Measurements from ENCODE around the gene AK6. TPM values are rescaled to one million over a fixed set of nuclear protein-coding genes. Genes with fewer than 3 reads are reported as not detected.
"Not testable (repeated sequence)": the region's sequence is repeated elsewhere in the genome, so short reads cannot be mapped to it uniquely, and the experiment has no call there.

Gene AK6
- total RNA-seq, 1 donor from 2014 or later: 31.4 TPM

DNA sequence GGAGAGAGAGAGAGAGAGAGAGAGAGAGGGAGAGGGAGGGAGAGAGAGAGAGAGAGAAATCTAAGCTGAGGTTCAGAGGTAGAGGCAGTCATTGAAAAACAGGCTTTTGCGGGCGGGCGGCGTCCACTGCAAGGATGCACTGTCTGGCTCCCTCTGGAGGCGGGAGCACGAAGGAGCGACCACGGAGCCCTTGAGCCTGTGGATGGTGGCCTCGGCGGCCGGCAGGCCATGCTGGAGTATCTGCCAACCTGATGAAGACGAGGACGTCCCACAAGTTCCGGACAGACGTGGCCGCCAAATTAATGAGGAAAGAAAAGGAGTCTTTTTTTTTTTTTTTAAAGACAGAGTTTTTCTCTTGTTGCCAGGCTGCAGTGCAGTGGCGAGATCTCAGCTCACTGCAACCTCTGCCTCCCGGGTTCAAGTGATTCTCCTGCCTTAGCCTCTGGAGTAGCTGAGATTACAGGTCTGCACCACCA lies 34.5 kb downstream of the AK6 start:
- TF ChIP-seq, protein P1, sequence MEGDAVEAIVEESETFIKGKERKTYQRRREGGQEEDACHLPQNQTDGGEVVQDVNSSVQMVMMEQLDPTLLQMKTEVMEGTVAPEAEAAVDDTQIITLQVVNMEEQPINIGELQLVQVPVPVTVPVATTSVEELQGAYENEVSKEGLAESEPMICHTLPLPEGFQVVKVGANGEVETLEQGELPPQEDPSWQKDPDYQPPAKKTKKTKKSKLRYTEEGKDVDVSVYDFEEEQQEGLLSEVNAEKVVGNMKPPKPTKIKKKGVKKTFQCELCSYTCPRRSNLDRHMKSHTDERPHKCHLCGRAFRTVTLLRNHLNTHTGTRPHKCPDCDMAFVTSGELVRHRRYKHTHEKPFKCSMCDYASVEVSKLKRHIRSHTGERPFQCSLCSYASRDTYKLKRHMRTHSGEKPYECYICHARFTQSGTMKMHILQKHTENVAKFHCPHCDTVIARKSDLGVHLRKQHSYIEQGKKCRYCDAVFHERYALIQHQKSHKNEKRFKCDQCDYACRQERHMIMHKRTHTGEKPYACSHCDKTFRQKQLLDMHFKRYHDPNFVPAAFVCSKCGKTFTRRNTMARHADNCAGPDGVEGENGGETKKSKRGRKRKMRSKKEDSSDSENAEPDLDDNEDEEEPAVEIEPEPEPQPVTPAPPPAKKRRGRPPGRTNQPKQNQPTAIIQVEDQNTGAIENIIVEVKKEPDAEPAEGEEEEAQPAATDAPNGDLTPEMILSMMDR (IDR thresholded peaks at IDR 0.05): peak; percentile 75
- intact Hi-C loops (cut with DNase I): no loop called here
- H3K4me1 ChIP-seq: peaks cover 4% of the 10 kb centered on the region
- peak; percentile 95 for DNase-seq
- peak; percentile 93 for ATAC-seq
- no peak overlapping the region for H3K4me3 ChIP-seq
- no peaks in the 10 kb centered on the region for H3K36me3 ChIP-seq
- no peaks in the 10 kb centered on the region for H3K27me3 ChIP-seq
- no peaks in the 10 kb centered on the region for H3K9me3 ChIP-seq
- H3K27ac ChIP-seq: no peak overlapping the region

DNA sequence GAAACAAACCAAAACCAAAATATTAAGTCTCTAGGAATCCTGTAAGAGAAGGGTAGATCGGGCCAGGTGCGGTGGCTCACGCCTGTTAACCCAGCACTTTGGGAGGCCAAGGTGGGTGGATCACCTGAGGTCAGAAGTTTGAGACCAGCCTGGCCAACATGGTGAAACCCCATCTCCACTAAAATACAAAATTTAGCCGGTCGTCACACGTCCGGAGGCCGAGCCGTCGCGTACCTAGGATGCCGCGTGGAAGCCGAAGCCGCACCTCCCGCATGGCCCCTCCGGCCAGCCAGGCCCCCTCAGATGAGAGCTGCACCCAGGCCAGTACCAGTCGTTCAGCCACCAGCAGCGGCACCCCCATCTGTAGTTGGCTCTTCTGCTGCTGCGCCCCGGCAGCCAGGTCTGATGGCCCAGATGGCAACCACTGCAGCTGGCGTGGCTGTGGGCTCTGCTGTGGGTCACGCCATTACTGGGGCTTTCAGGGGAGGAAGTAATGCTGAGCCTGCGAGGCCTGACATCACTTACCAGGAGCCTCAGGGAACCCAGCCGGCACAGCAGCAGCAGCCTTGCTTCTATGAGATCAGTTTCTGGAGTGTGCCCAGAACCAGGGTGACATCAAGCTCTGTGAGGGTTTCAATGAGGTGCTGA lies 35.5 kb downstream of the AK6 start:
- H3K27me3 ChIP-seq; H3K4me3 ChIP-seq; H3K9me3 ChIP-seq; ATAC-seq; H3K4me1 ChIP-seq; H3K27ac ChIP-seq; intact Hi-C loops (cut with DNase I); H3K36me3 ChIP-seq: not testable (repeated sequence)
- DNase-seq: peak; percentile 62

DNA sequence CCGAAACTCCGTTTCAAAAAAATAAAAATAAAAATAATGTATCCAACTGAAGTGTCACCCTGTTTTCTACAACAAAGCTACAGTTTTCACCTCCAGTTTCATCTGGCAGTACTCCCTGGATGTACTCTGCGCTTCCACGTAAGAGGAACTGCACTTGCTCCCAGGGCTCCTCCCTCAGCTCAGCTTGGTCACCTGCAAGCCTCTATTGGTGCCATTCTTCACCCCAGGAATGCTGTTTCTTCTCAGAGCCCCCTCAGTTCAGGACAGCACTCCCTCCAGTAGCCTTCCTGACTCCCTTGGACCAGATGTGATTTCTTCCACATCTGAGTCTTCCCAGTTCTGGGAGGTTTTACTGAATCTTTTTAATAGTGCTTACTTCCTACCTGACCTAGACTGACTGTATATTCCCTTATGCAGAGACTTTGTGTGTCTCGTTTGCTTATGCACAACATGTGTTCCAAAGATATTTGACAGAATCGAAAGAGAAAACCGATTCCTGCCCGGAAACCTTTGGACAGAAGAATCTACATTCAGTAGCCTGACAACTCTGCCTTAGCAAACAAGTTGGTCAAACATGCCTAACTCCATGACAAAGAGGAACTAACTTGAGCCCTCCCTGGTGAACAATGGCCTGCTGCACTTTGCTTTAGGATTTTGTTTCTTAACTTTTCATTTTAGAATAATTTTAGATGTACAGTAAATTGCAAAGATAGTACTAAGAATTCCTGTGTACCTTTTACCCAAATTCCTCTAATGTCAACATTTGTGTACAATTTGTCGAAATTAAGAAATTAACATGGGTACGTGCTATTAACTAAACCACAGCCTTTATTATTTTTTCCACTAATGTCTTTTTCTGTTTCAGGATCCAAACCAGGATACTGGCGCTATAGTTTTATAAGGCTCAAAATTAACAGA lies 37.5 kb downstream of the AK6 start:
- peaks cover 4% of the 10 kb centered on the region for H3K4me1 ChIP-seq
- DNase-seq (no peak), ATAC-seq (peak; percentile 45)

DNA sequence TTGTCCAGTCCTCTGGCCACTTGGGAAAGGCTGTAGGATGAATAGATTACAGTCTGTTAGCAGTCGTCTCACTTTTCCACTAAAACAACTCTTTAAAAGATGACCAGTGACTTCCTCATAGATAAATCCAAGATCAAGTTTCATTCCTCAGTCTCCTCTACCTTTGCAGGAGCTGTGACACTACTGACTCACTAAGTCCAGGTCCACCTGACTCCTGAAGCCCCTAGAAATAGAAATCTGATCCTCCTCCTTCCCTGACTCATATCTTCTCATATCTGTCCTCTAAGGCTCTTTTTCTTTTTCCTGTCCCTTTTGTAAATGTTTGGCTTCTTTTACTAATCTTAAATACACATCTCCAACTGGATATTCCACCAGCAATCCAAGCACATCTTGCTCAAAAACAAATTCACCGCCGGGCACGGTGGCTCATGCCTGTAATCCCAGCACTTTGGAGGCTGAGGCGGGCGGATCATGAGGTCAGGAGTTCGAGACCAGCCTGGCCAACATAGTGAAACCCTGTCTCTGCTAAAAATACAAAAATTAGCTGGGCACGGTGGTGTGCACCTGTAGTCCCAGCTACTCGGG lies 39.3 kb downstream of the AK6 start:
- no peak for DNase-seq
- intact Hi-C loops (cut with DNase I): no loop called here
- Histone ChIP-seq H3K36me3 (no peaks in the 10 kb centered on the region), H3K9me3 (no peaks in the 10 kb centered on the region), H3K27me3 (no peaks in the 10 kb centered on the region), H3K27ac (no peak overlapping the region), H3K4me1 (peaks cover 4% of the 10 kb centered on the region), H3K4me3 (no peak overlapping the region)
- TF ChIP-seq, protein P1 (IDR thresholded peaks at IDR 0.05): no peak
- no peak for ATAC-seq

More for the DNA sequence above, 37.5 kb downstream of the AK6 start:
- TF ChIP-seq, protein P1 (IDR thresholded peaks at IDR 0.05): no peak
- H3K9me3 ChIP-seq: no peaks in the 10 kb centered on the region
- no peaks in the 10 kb centered on the region for H3K36me3 ChIP-seq
- no peaks in the 10 kb centered on the region for H3K27me3 ChIP-seq
- intact Hi-C loops (cut with DNase I): no loop called here
- H3K4me3 ChIP-seq: peak overlapping the region; percentile 65
- H3K27ac ChIP-seq: peak overlapping the region; percentile 84

DNA sequence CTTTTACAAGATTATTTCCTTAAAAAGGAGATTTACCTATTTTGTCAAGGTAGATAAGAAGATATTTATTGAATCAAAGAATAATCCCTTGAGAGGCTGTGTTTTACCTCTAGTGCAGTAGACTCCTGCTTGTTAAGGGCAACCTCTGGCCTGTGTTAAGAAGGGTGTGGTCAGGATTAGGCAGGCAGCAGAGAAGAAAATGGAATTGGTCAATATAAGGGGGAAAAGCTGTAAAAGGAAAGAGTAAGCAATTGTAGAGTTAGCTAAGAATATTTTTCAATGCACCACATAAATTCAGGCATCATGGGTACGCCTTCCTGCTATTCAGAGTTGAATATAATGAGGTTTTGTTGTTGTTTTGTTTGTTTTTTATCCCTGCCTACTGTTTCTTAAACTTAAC lies 43.0 kb downstream of the AK6 start:
- DNase-seq: no peak

More for the DNA sequence above, 43.0 kb downstream of the AK6 start:
- H3K9me3 ChIP-seq: no peaks in the 10 kb centered on the region
- H3K4me3 ChIP-seq: no peak overlapping the region
- intact Hi-C loops (cut with DNase I): no loop called here
- no peak for ATAC-seq
- H3K27ac ChIP-seq: no peak overlapping the region
- TF ChIP-seq, protein P1 (IDR thresholded peaks at IDR 0.05): no peak
- no peaks in the 10 kb centered on the region for H3K27me3 ChIP-seq
- no peaks in the 10 kb centered on the region for H3K4me1 ChIP-seq
- no peaks in the 10 kb centered on the region for H3K36me3 ChIP-seq

All from upper lobe of right lung (tissue), 1 donor.